ENCODE data around the gene NUMBL.

NUMBL gene

GRCh38 chr19:40687525-40688016, 2.9 kb downstream of the NUMBL start:
- Histone ChIP-seq H3K27me3 (ENCODE audit: control insufficient read depth, insufficient read depth, low read length) (no peaks in the 10 kb centered on the region), H3K4me3 (ENCODE audit: low read length) (no peak overlapping the region), H3K9ac (ENCODE audit: low read length) (no peak overlapping the region), H3K27ac (ENCODE audit: low read length) (no peak overlapping the region), H3K4me1 (ENCODE audit: control insufficient read depth, low read depth, low read length) (peaks cover 8% of the 10 kb centered on the region), H3K9me3 (ENCODE audit: control insufficient read depth, low read depth, low read length) (no peaks in the 10 kb centered on the region), H3K36me3 (ENCODE audit: control insufficient read depth, low read depth, low read length) (peaks cover 6% of the 10 kb centered on the region)

- Histone ChIP-seq H3K9ac (ENCODE audit: low read length) (no peak overlapping the region), H3K36me3 (ENCODE audit: control insufficient read depth, low read depth, low read length) (peaks cover 6% of the 10 kb centered on the region), H3K4me1 (ENCODE audit: control insufficient read depth, low read depth, low read length) (peaks cover 8% of the 10 kb centered on the region), H3K27ac (ENCODE audit: low read length) (no peak overlapping the region), H3K4me3 (ENCODE audit: low read length) (no peak overlapping the region), H3K27me3 (ENCODE audit: control insufficient read depth, insufficient read depth, low read length) (no peaks in the 10 kb centered on the region), H3K9me3 (ENCODE audit: control insufficient read depth, low read depth, low read length) (no peaks in the 10 kb centered on the region)
These were observed 3.4 kb downstream of the NUMBL start for GRCh38 chr19:40686882-40687524.

GRCh38 chr19:40685563-40685962, 4.9 kb downstream of the NUMBL start:
- Histone ChIP-seq H3K27me3 (ENCODE audit: control insufficient read depth, insufficient read depth, low read length) (no peaks in the 10 kb centered on the region), H3K27ac (ENCODE audit: low read length) (no peak overlapping the region), H3K36me3 (ENCODE audit: control insufficient read depth, low read depth, low read length) (peaks cover 13% of the 10 kb centered on the region), H3K9ac (ENCODE audit: low read length) (no peak overlapping the region), H3K9me3 (ENCODE audit: control insufficient read depth, low read depth, low read length) (no peaks in the 10 kb centered on the region), H3K4me3 (ENCODE audit: low read length) (no peak overlapping the region), H3K4me1 (ENCODE audit: control insufficient read depth, low read depth, low read length) (peaks cover 5% of the 10 kb centered on the region)

- no peaks in the 10 kb centered on the region for H3K9me3 ChIP-seq (ENCODE audit: control insufficient read depth, low read depth, low read length)
- no peak overlapping the region for H3K4me3 ChIP-seq (ENCODE audit: low read length)
- H3K27ac ChIP-seq (ENCODE audit: low read length) = no peak overlapping the region
- H3K9ac ChIP-seq (ENCODE audit: low read length) = no peak overlapping the region
- H3K36me3 ChIP-seq (ENCODE audit: control insufficient read depth, low read depth, low read length) = peaks cover 16% of the 10 kb centered on the region
- peaks cover 5% of the 10 kb centered on the region for H3K4me1 ChIP-seq (ENCODE audit: control insufficient read depth, low read depth, low read length)
- H3K27me3 ChIP-seq (ENCODE audit: control insufficient read depth, insufficient read depth, low read length) = no peaks in the 10 kb centered on the region
These were observed 5.4 kb downstream of the NUMBL start for GRCh38 chr19:40685016-40685526.

- Histone ChIP-seq H3K9ac (ENCODE audit: low read length) (no peak overlapping the region), H3K4me1 (ENCODE audit: control insufficient read depth, low read depth, low read length) (peaks cover 3% of the 10 kb centered on the region), H3K27me3 (ENCODE audit: control insufficient read depth, insufficient read depth, low read length) (no peaks in the 10 kb centered on the region), H3K36me3 (ENCODE audit: control insufficient read depth, low read depth, low read length) (peaks cover 16% of the 10 kb centered on the region), H3K4me3 (ENCODE audit: low read length) (no peak overlapping the region), H3K27ac (ENCODE audit: low read length) (no peak overlapping the region), H3K9me3 (ENCODE audit: control insufficient read depth, low read depth, low read length) (no peaks in the 10 kb centered on the region)
These were observed 6.2 kb downstream of the NUMBL start for GRCh38 chr19:40684280-40684679.

GRCh38 chr19:40683437-40683836, 7.0 kb downstream of the NUMBL start:
- Histone ChIP-seq H3K27me3 (ENCODE audit: control insufficient read depth, insufficient read depth, low read length) (no peaks in the 10 kb centered on the region), H3K9ac (ENCODE audit: low read length) (no peak overlapping the region), H3K27ac (ENCODE audit: low read length) (no peak overlapping the region), H3K4me1 (ENCODE audit: control insufficient read depth, low read depth, low read length) (no peaks in the 10 kb centered on the region), H3K36me3 (ENCODE audit: control insufficient read depth, low read depth, low read length) (peaks cover 16% of the 10 kb centered on the region), H3K9me3 (ENCODE audit: control insufficient read depth, low read depth, low read length) (no peaks in the 10 kb centered on the region), H3K4me3 (ENCODE audit: low read length) (no peak overlapping the region)

- no peak overlapping the region for H3K27ac ChIP-seq (ENCODE audit: low read length)
These were observed 8.0 kb downstream of the NUMBL start for GRCh38 chr19:40682431-40682964.

GRCh38 chr19:40681039-40681438, 9.4 kb downstream of the NUMBL start:
- Histone ChIP-seq H3K27ac (ENCODE audit: low read length) (no peak overlapping the region), H3K36me3 (ENCODE audit: control insufficient read depth, low read depth, low read length) (peaks cover 23% of the 10 kb centered on the region), H3K9me3 (ENCODE audit: control insufficient read depth, low read depth, low read length) (no peaks in the 10 kb centered on the region)

More at GRCh38 chr19:40682431-40682964, 8.0 kb downstream of the NUMBL start:
- Histone ChIP-seq H3K36me3 (ENCODE audit: control insufficient read depth, low read depth, low read length) (peaks cover 21% of the 10 kb centered on the region), H3K4me1 (ENCODE audit: control insufficient read depth, low read depth, low read length) (no peaks in the 10 kb centered on the region), H3K27me3 (ENCODE audit: control insufficient read depth, insufficient read depth, low read length) (no peaks in the 10 kb centered on the region), H3K9me3 (ENCODE audit: control insufficient read depth, low read depth, low read length) (no peaks in the 10 kb centered on the region), H3K9ac (ENCODE audit: low read length) (no peak overlapping the region), H3K4me3 (ENCODE audit: low read length) (no peak overlapping the region)

GRCh38 chr19:40677156-40677555, 13.3 kb downstream of the NUMBL start:
- no peaks in the 10 kb centered on the region for H3K27me3 ChIP-seq (ENCODE audit: control insufficient read depth, insufficient read depth, low read length)
- H3K4me3 ChIP-seq (ENCODE audit: low read length) = no peak overlapping the region
- H3K27ac ChIP-seq (ENCODE audit: low read length) = no peak overlapping the region
- no peak overlapping the region for H3K9ac ChIP-seq (ENCODE audit: low read length)
- peaks cover 30% of the 10 kb centered on the region for H3K36me3 ChIP-seq (ENCODE audit: control insufficient read depth, low read depth, low read length)
- H3K4me1 ChIP-seq (ENCODE audit: control insufficient read depth, low read depth, low read length) = no peaks in the 10 kb centered on the region
- H3K9me3 ChIP-seq (ENCODE audit: control insufficient read depth, low read depth, low read length) = no peaks in the 10 kb centered on the region

More at GRCh38 chr19:40681039-40681438, 9.4 kb downstream of the NUMBL start:
- H3K27me3 ChIP-seq (ENCODE audit: control insufficient read depth, insufficient read depth, low read length) = no peaks in the 10 kb centered on the region
- no peak overlapping the region for H3K4me3 ChIP-seq (ENCODE audit: low read length)
- no peak overlapping the region for H3K9ac ChIP-seq (ENCODE audit: low read length)
- H3K4me1 ChIP-seq (ENCODE audit: control insufficient read depth, low read depth, low read length) = no peaks in the 10 kb centered on the region

GRCh38 chr19:40674291-40674690, 16.2 kb downstream of the NUMBL start:
- H3K4me1 ChIP-seq (ENCODE audit: control insufficient read depth, low read depth, low read length) = no peaks in the 10 kb centered on the region
- no peak overlapping the region for H3K27ac ChIP-seq (ENCODE audit: low read length)
- no peaks in the 10 kb centered on the region for H3K27me3 ChIP-seq (ENCODE audit: control insufficient read depth, insufficient read depth, low read length)
- H3K36me3 ChIP-seq (ENCODE audit: control insufficient read depth, low read depth, low read length) = peaks cover 34% of the 10 kb centered on the region
- no peak overlapping the region for H3K9ac ChIP-seq (ENCODE audit: low read length)
- H3K9me3 ChIP-seq (ENCODE audit: control insufficient read depth, low read depth, low read length) = no peaks in the 10 kb centered on the region
- no peak overlapping the region for H3K4me3 ChIP-seq (ENCODE audit: low read length)

GRCh38 chr19:40673397-40673796, 17.1 kb downstream of the NUMBL start:
- peaks cover 41% of the 10 kb centered on the region for H3K36me3 ChIP-seq (ENCODE audit: control insufficient read depth, low read depth, low read length)
- H3K4me3 ChIP-seq (ENCODE audit: low read length) = no peak overlapping the region
- no peaks in the 10 kb centered on the region for H3K27me3 ChIP-seq (ENCODE audit: control insufficient read depth, insufficient read depth, low read length)
- no peak overlapping the region for H3K9ac ChIP-seq (ENCODE audit: low read length)
- no peaks in the 10 kb centered on the region for H3K4me1 ChIP-seq (ENCODE audit: control insufficient read depth, low read depth, low read length)
- H3K27ac ChIP-seq (ENCODE audit: low read length) = no peak overlapping the region
- H3K9me3 ChIP-seq (ENCODE audit: control insufficient read depth, low read depth, low read length) = no peaks in the 10 kb centered on the region

All from iPS-18a (cell line).